ENCODE results near the gene IGSF22. TPM values are rescaled to one million over a fixed set of nuclear protein-coding genes. Genes with fewer than 3 reads are reported as not detected.
"Not testable (repeated sequence)": the region's sequence is repeated elsewhere in the genome, so short reads cannot be mapped to it uniquely, and the experiment has no call there.

IGSF22 gene
- polyA plus RNA-seq, 1 of the 3 experiments (the other 2 are of a cell fraction), result 0.02 TPM

- no peak for TF ChIP-seq TEAD4 (IDR thresholded peaks at IDR 0.05; ENCODE audit: borderline replicate concordance, insufficient read depth)
- no peak for TF ChIP-seq FOXM1 (IDR thresholded peaks at IDR 0.05; ENCODE audit: low read depth)
- TF ChIP-seq MEF2A (IDR thresholded peaks at IDR 0.05; ENCODE audit: borderline replicate concordance, low read depth), result no peak
- no peak for TF ChIP-seq JUND (IDR thresholded peaks at IDR 0.05)
- TF ChIP-seq SIN3A (IDR thresholded peaks at IDR 0.05; ENCODE audit: borderline replicate concordance, low read depth, low read length), result no peak
- no peak for TF ChIP-seq USF2 (IDR thresholded peaks at IDR 0.05; ENCODE audit: borderline replicate concordance, low read depth, low read length)
- no peak for TF ChIP-seq CHD2 (IDR thresholded peaks at IDR 0.05; ENCODE audit: low read length, partially characterized antibody)
- no peak for TF ChIP-seq CTCF (IDR thresholded peaks at IDR 0.05)
- no peak for TF ChIP-seq RFX5 (IDR thresholded peaks at IDR 0.05; ENCODE audit: low read length)
- TF ChIP-seq RCOR1 (IDR thresholded peaks at IDR 0.05; ENCODE audit: low read length), result no peak
- ChIA-PET CTCF (interaction anchor here (1.2 kb wide), 1 partner anchor 441 kb away, joined by 4 read pairs; no protein-coding TSS in a partner anchor), POLR2A (no interaction called here)
- Histone ChIP-seq H3K27ac (ENCODE audit: low read depth in 2 of 2, low read length in 1 of 2) (no peak overlapping the region), H3K9ac (no peak overlapping the region), H3K79me2 (ENCODE audit: insufficient read depth) (no peaks in the 10 kb centered on the region), H3K4me3 (ENCODE audit: low read depth in 2 of 2, low read length in 1 of 2) (no peak overlapping the region), H3K36me3 (replicated peaks in 1 of 2; ENCODE audit: control insufficient read depth in 1 of 2, insufficient read depth in 2 of 2, low read length in 1 of 2) (no peaks in the 10 kb centered on the region), H4K20me1 (ENCODE audit: insufficient read depth) (no peaks in the 10 kb centered on the region), H3K4me1 (ENCODE audit: control insufficient read depth in 1 of 2, insufficient read depth in 2 of 2, low read depth in 1 of 2, low read length in 1 of 2) (no peaks in the 10 kb centered on the region), H3F3A (replicated peaks; ENCODE audit: insufficient read depth) (no peaks in the 10 kb centered on the region), H3K27me3 (ENCODE audit: insufficient read depth) (no peaks in the 10 kb centered on the region), H2AFZ (ENCODE audit: low read depth) (no peak overlapping the region), H3K9me3 (no peaks in the 10 kb centered on the region), H3K9me2 (no peaks in the 10 kb centered on the region), H3K4me2 (no peak overlapping the region)
- 91% methylated on average over 1 of the region's 1 CpG for WGBS (ENCODE audit: low lambda C conversion rate)
- DNase-seq, result no peak
Observed at GRCh38 chr11:18684267-18684666, 41.7 kb downstream of the IGSF22 start.

GRCh38 chr11:18682466-18682865 lies 43.5 kb downstream of the IGSF22 start:
- no peak overlapping the region for H3K9ac ChIP-seq
- no peaks in the 10 kb centered on the region for H3K9me3 ChIP-seq
- no peaks in the 10 kb centered on the region for H3F3A ChIP-seq (replicated peaks; ENCODE audit: insufficient read depth)
- H4K20me1 ChIP-seq (ENCODE audit: insufficient read depth), result no peaks in the 10 kb centered on the region
- DNase-seq, result no peak
- no peak overlapping the region for H3K4me2 ChIP-seq
- H3K4me1 ChIP-seq (ENCODE audit: control insufficient read depth in 1 of 2, insufficient read depth in 2 of 2, low read depth in 1 of 2, low read length in 1 of 2), result no peaks in the 10 kb centered on the region
- no peaks in the 10 kb centered on the region for H3K36me3 ChIP-seq (replicated peaks in 1 of 2; ENCODE audit: control insufficient read depth in 1 of 2, insufficient read depth in 2 of 2, low read length in 1 of 2)
- H3K79me2 ChIP-seq (ENCODE audit: insufficient read depth), result no peaks in the 10 kb centered on the region
- no peaks in the 10 kb centered on the region for H3K27me3 ChIP-seq (ENCODE audit: insufficient read depth)
- WGBS (ENCODE audit: low lambda C conversion rate), result 83% methylated on average over 3 of the region's 3 CpGs
- H3K4me3 ChIP-seq (ENCODE audit: low read depth in 2 of 2, low read length in 1 of 2), result no peak overlapping the region
- H3K9me2 ChIP-seq, result no peaks in the 10 kb centered on the region
- H3K27ac ChIP-seq (ENCODE audit: low read depth in 2 of 2, low read length in 1 of 2), result no peak overlapping the region
- TF ChIP-seq EZH2phosphoT487 (IDR thresholded peaks at IDR 0.05; ENCODE audit: borderline replicate concordance, low read depth) (no peak), RFX5 (IDR thresholded peaks at IDR 0.05; ENCODE audit: low read length) (no peak), TEAD4 (IDR thresholded peaks at IDR 0.05; ENCODE audit: borderline replicate concordance, insufficient read depth) (no peak), MEF2A (IDR thresholded peaks at IDR 0.05; ENCODE audit: borderline replicate concordance, low read depth) (no peak), POLR2AphosphoS5 (IDR thresholded peaks at IDR 0.05; ENCODE audit: low read depth, low read length) (no peak), SMC3 (IDR thresholded peaks at IDR 0.05; ENCODE audit: low read depth, low read length) (no peak), TCF12 (IDR thresholded peaks at IDR 0.05) (no peak), ELF1 (IDR thresholded peaks at IDR 0.05) (no peak)
- ChIA-PET POLR2A (no interaction called here), CTCF (no interaction called here)
- H2AFZ ChIP-seq (ENCODE audit: low read depth), result no peak overlapping the region

GRCh38 chr11:18681949-18682348 lies 44.0 kb downstream of the IGSF22 start:
- H3K27ac ChIP-seq (ENCODE audit: low read depth in 2 of 2, low read length in 1 of 2); H3K36me3 ChIP-seq (replicated peaks in 1 of 2; ENCODE audit: control insufficient read depth in 1 of 2, insufficient read depth in 2 of 2, low read length in 1 of 2); H3K4me3 ChIP-seq (ENCODE audit: low read depth in 2 of 2, low read length in 1 of 2); H3K79me2 ChIP-seq (ENCODE audit: insufficient read depth); POLR2A ChIA-PET; H3K4me2 ChIP-seq; H3K4me1 ChIP-seq (ENCODE audit: control insufficient read depth in 1 of 2, insufficient read depth in 2 of 2, low read depth in 1 of 2, low read length in 1 of 2); H4K20me1 ChIP-seq (ENCODE audit: insufficient read depth); H3K9ac ChIP-seq; H3K9me3 ChIP-seq; H3F3A ChIP-seq (replicated peaks; ENCODE audit: insufficient read depth); DNase-seq; H2AFZ ChIP-seq (ENCODE audit: low read depth); H3K27me3 ChIP-seq (ENCODE audit: insufficient read depth); H3K9me2 ChIP-seq; CTCF ChIA-PET: not testable (repeated sequence)
- WGBS (ENCODE audit: low lambda C conversion rate), result 90% methylated on average over 1 of the region's 1 CpG
